MM.1S (cell line): Measurements from ENCODE around the gene KBTBD13.

Source experiments
- EZH2 ChIP-seq: fragments of 300-600 bp; sonication (generic); optimal IDR thresholded peaks from 2 replicates; pipeline ENCODE3; 2017; ENCODE audit warnings: low read depth, mild to moderate bottlenecking, antibody characterized with exemption, low read length, mixed read lengths
- EZH2phosphoT487 ChIP-seq: fragments of 300-600 bp; sonication (generic); IDR thresholded peaks from 2 replicates; pipeline ENCODE4 v1.6.1; 2018; ENCODE audit warnings: antibody characterized with exemption, low read length
- TF ChIP-seq, protein P1 (sequence below): fragments of 300-600 bp; sonication (generic); IDR thresholded peaks from 2 replicates; pipeline ENCODE4 v1.5.1; 2016; ENCODE audit warnings: antibody characterized with exemption, low read length, mixed read lengths

DNA sequence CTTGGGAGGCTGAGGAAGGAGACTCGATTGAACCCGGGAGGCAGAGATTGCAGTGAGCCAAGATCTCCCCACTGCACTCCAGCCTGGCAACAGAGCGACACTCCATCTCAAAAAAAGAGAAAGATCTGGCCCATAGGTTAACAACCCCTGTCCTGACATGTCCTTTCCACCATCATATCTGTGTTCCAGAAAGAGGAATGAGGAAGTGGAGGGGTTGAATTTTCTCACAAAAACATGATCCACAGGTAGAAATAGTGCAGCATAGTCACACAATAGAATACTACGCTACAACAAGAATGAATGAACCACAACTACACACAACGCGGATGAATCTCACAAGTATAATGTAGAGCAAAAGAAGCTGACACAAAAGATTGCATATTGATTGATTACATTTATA, 36.1 kb upstream of the KBTBD13 start:
- TF ChIP-seq, protein P1, sequence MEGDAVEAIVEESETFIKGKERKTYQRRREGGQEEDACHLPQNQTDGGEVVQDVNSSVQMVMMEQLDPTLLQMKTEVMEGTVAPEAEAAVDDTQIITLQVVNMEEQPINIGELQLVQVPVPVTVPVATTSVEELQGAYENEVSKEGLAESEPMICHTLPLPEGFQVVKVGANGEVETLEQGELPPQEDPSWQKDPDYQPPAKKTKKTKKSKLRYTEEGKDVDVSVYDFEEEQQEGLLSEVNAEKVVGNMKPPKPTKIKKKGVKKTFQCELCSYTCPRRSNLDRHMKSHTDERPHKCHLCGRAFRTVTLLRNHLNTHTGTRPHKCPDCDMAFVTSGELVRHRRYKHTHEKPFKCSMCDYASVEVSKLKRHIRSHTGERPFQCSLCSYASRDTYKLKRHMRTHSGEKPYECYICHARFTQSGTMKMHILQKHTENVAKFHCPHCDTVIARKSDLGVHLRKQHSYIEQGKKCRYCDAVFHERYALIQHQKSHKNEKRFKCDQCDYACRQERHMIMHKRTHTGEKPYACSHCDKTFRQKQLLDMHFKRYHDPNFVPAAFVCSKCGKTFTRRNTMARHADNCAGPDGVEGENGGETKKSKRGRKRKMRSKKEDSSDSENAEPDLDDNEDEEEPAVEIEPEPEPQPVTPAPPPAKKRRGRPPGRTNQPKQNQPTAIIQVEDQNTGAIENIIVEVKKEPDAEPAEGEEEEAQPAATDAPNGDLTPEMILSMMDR = no peak
- TF ChIP-seq EZH2 (no peak), EZH2phosphoT487 (no peak)
